ENCODE measurements around the gene CCNY. TPM values are rescaled to one million over a fixed set of nuclear protein-coding genes. Genes with fewer than 3 reads are reported as not detected.

CCNY gene
- total RNA-seq, 1 donor from 2014 or later, result 81.1 TPM

- Histone ChIP-seq H3K36me3 (peaks cover 13% of the 10 kb centered on the region), H3K9me3 (replicated peaks) (peaks cover 9% of the 10 kb centered on the region), H3K4me1 (peaks cover 53% of the 10 kb centered on the region), H3K27me3 (ENCODE audit: low read depth) (no peaks in the 10 kb centered on the region), H3K27ac (replicated peaks) (no peak overlapping the region), H3K4me3 (no peak overlapping the region)
- no peak for DNase-seq
- intact Hi-C loops (cut with micrococcal nuclease), result loop anchor here (10.0 kb wide), 1 partner anchor 878 kb away; no protein-coding TSS in a partner anchor
- no peak for TF ChIP-seq CTCF (IDR thresholded peaks at IDR 0.05; ENCODE audit: borderline replicate concordance)
Observed at GRCh38 chr10:35326466-35327235, 9.7 kb upstream of the CCNY start.

GRCh38 chr10:35327790-35328403 lies 8.4 kb upstream of the CCNY start:
- peaks cover 3% of the 10 kb centered on the region for H3K36me3 ChIP-seq
- peaks cover 65% of the 10 kb centered on the region for H3K4me1 ChIP-seq
- TF ChIP-seq CTCF (IDR thresholded peaks at IDR 0.05; ENCODE audit: borderline replicate concordance), result no peak
- peaks cover 3% of the 10 kb centered on the region for H3K9me3 ChIP-seq (replicated peaks)
- DNase-seq, result no peak
- H3K27me3 ChIP-seq (ENCODE audit: low read depth), result no peaks in the 10 kb centered on the region
- peak overlapping the region; percentile 46 for H3K27ac ChIP-seq (replicated peaks)
- intact Hi-C loops (cut with micrococcal nuclease), result loop anchor here (10.0 kb wide), 1 partner anchor 877 kb away; no protein-coding TSS in a partner anchor
- no peak overlapping the region for H3K4me3 ChIP-seq

- no peak for DNase-seq
- Histone ChIP-seq H3K4me1 (peaks cover 72% of the 10 kb centered on the region), H3K9me3 (replicated peaks) (no peaks in the 10 kb centered on the region), H3K27me3 (ENCODE audit: low read depth) (no peaks in the 10 kb centered on the region), H3K4me3 (no peak overlapping the region), H3K27ac (replicated peaks) (peak overlapping the region; percentile 46), H3K36me3 (no peaks in the 10 kb centered on the region)
- intact Hi-C loops (cut with micrococcal nuclease), result loop anchor here (10.0 kb wide), 1 partner anchor 876 kb away; no protein-coding TSS in a partner anchor
- no peak for TF ChIP-seq CTCF (IDR thresholded peaks at IDR 0.05; ENCODE audit: borderline replicate concordance)
Observed at GRCh38 chr10:35328404-35329037, 7.8 kb upstream of the CCNY start.

- H3K4me3 ChIP-seq, result no peak overlapping the region
- TF ChIP-seq CTCF (IDR thresholded peaks at IDR 0.05; ENCODE audit: borderline replicate concordance), result no peak
- DNase-seq, result no peak
- no peaks in the 10 kb centered on the region for H3K9me3 ChIP-seq (replicated peaks)
- peak overlapping the region; percentile 75 for H3K27ac ChIP-seq (replicated peaks)
- H3K27me3 ChIP-seq (ENCODE audit: low read depth), result no peaks in the 10 kb centered on the region
- H3K4me1 ChIP-seq, result peaks cover 73% of the 10 kb centered on the region
- H3K36me3 ChIP-seq, result peaks cover 6% of the 10 kb centered on the region
- intact Hi-C loops (cut with micrococcal nuclease), result loop anchor here (10.0 kb wide), 1 partner anchor 875 kb away; no protein-coding TSS in a partner anchor
Observed at GRCh38 chr10:35329520-35329919, 6.8 kb upstream of the CCNY start.

GRCh38 chr10:35331894-35332640 lies 4.2 kb upstream of the CCNY start:
- intact Hi-C loops (cut with micrococcal nuclease), result loop anchor here (10.0 kb wide), 1 partner anchor 233 kb away; no protein-coding TSS in a partner anchor
- H3K27me3 ChIP-seq (ENCODE audit: low read depth), result no peaks in the 10 kb centered on the region
- H3K4me3 ChIP-seq, result no peak overlapping the region
- TF ChIP-seq CTCF (IDR thresholded peaks at IDR 0.05; ENCODE audit: borderline replicate concordance), result no peak
- H3K27ac ChIP-seq (replicated peaks), result peak overlapping the region; percentile 75
- DNase-seq, result no peak
- H3K36me3 ChIP-seq, result peaks cover 6% of the 10 kb centered on the region
- H3K4me1 ChIP-seq, result peaks cover 92% of the 10 kb centered on the region
- no peaks in the 10 kb centered on the region for H3K9me3 ChIP-seq (replicated peaks)

Data from left ventricle myocardium inferior (tissue), 1 donor.